Small intestine (tissue), 7 donors: ENCODE results near the gene MTHFD1L. TPM values are rescaled to one million over a fixed set of nuclear protein-coding genes. Genes with fewer than 3 reads are reported as not detected.
"Not testable (repeated sequence)": the region's sequence is repeated elsewhere in the genome, so short reads cannot be mapped to it uniquely, and the experiment has no call there.

ENCODE experiments used
- DNase-seq, 2 donors: peaks; one replicate each; pipeline versions ENCODE4 v3.0.0 to v3.0.0-alpha.2; 2013
- FAIRE-seq: peaks from 2 replicates; lab custom pipeline; 2012; peaks lifted over from hg19 to GRCh38; lab: Jason Lieb, UNC
- H3K27ac ChIP-seq, 3 donors: one replicate each; pipeline ENCODE4 v1.5.1; 2013; ENCODE audit warnings: low read length in 2 of 3, mild to moderate bottlenecking in 2 of 3, control low read depth in 1 of 3, inconsistent platforms in 1 of 3, low read depth in 1 of 3, moderate library complexity in 1 of 3
- H3K27me3 ChIP-seq, 3 donors: one replicate each; pipeline ENCODE4 v1.6.1; 2013; ENCODE audit warnings: low read length in 3 of 3, inconsistent platforms in 1 of 3; ENCODE audit not compliant: control insufficient read depth in 3 of 3, insufficient read depth in 3 of 3
- H3K36me3 ChIP-seq, 3 donors: one replicate each; pipeline ENCODE4 v1.6.1; 2013; ENCODE audit warnings: low read length in 3 of 3, inconsistent platforms in 1 of 3, low read depth in 1 of 3, mild to moderate bottlenecking in 1 of 3, moderate library complexity in 1 of 3; ENCODE audit not compliant: control insufficient read depth in 3 of 3, insufficient read depth in 2 of 3
- H3K4me1 ChIP-seq, 3 donors: one replicate each; pipeline ENCODE4 v1.6.1; 2013; ENCODE audit warnings: low read length in 2 of 3, inconsistent platforms in 1 of 3, low read depth in 1 of 3, mild to moderate bottlenecking in 1 of 3, moderate library complexity in 1 of 3; ENCODE audit not compliant: control insufficient read depth in 3 of 3, insufficient read depth in 2 of 3
- H3K4me3 ChIP-seq, 3 donors: one replicate each; pipeline ENCODE4 v1.5.1; 2013; ENCODE audit warnings: low read length in 3 of 3, control low read depth in 1 of 3, inconsistent platforms in 1 of 3, low read depth in 1 of 3, mild to moderate bottlenecking in 1 of 3, moderate library complexity in 1 of 3
- H3K9me3 ChIP-seq, 2 donors: one replicate each; pipeline ENCODE4 v1.6.1; 2013; ENCODE audit warnings: low read depth in 1 of 2, low read length in 1 of 2; ENCODE audit not compliant: control insufficient read depth in 2 of 2, insufficient read depth in 1 of 2
- WGBS, 3 donors: extraction: QIAGEN DNeasy Blood & Tissue Kit; methylation state at CpG; one replicate each; pipeline ENCODE4 v1.1.7; 2013; 5-methylcytosine and 5-hydroxymethylcytosine counted together
- polyA plus RNA-seq, 4 donors: library from polyadenylated mRNA; stranded (reverse) in 3 of 4; unstranded in 1 of 4; fragments of 200-250 nt in 3 of 4; fragments of 120-200 nt in 1 of 4; gene quantifications; one replicate each; pipeline versions ENCODE4 v1.2.1 to v1.2.3, GENCODE V29; 2013
- donor health status: healthy with polysubstance abuse.
- donor health status: control.
- donor health status: control.
- donor health status: Bipolar disorder and iron deficiency.
- donor health status: healthy.

Gene MTHFD1L
- polyA plus RNA-seq, 4 donors, result 0.89 to 14.2 (median 4.7) TPM

DNA sequence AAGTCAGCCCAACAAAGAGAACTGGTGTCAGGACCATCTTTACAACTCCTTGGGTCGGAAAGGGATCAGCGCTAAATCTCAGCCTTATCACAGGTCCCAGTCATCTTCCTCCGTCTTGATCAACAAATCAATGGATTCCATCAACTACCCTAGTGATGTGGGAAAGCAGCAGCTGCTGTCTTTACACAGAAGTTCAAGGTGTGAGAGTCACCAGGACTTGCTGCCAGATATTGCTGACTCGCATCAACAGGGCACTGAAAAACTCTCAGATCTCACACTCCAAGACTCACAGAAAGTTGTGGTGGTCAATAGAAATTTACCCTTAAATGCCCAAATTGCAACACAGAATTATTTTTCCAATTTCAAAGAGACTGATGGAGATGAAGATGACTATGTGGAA lies 25.3 kb upstream of the MTHFD1L start:
- 93 to 96% (median 93%) methylated on average over 4 of the region's 4 CpGs for WGBS, 3 donors

DNA sequence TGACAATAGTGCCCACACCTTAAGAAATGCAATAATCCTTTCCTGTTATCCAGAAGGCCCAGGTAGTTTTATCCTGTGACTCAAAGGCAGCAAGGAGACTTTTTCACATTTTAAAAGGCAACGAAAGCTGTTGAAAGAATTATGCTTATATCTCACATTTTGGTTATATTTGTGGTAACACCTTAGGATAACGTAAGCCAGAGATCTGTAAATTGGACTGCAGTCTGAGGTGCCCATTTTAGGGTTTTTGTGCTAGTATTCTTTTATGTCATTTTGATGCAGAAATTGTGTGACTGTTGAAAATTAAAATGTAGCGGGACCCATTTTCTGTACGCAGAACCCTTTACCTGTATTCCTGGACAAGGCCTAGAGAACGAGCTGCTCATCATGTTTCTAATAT lies 24.3 kb upstream of the MTHFD1L start:
- Histone ChIP-seq H3K4me3 (no peak overlapping the region), H3K9me3 (no peaks in the 10 kb centered on the region), H3K4me1 (no peaks in the 10 kb centered on the region), H3K27ac (no peak overlapping the region), H3K36me3 (peaks cover 0 to 4% (median 3%) of the 10 kb centered on the region in 3 donors), H3K27me3 (no peaks in the 10 kb centered on the region)
- no peak for FAIRE-seq
- WGBS, 3 donors, result 93 to 97% (median 97%) methylated on average over 5 of the region's 5 CpGs
- DNase-seq, result no peak

More for the DNA sequence above, 25.3 kb upstream of the MTHFD1L start:
- DNase-seq, result no peak
- no peaks in the 10 kb centered on the region for H3K4me1 ChIP-seq
- H3K4me3 ChIP-seq, result no peak overlapping the region
- H3K36me3 ChIP-seq, result peaks cover 0 to 4% (median 3%) of the 10 kb centered on the region in 3 donors
- no peaks in the 10 kb centered on the region for H3K9me3 ChIP-seq
- no peak overlapping the region for H3K27ac ChIP-seq
- no peaks in the 10 kb centered on the region for H3K27me3 ChIP-seq
- no peak for FAIRE-seq

DNA sequence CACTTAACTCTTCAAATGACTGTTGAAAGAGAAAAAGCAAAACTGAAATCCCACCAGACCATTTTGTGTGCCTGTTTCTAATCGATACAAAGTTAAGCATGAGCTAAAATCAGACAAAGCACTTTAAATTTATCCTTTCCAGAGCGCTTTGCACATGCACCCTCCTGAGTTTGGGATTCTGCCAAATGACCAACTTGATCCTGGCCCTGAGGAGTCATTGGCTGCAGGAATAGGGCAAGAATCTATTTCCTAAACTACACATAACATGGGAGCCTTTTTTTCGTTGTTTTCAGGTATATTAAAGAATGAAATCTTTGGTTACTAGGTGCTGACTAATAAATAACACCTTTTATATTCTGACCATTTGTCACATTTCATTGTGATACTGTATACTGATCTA lies 23.8 kb upstream of the MTHFD1L start:
- Histone ChIP-seq H3K36me3 (peaks cover 0 to 4% (median 3%) of the 10 kb centered on the region in 3 donors), H3K9me3 (no peaks in the 10 kb centered on the region), H3K4me1 (no peaks in the 10 kb centered on the region), H3K27me3 (no peaks in the 10 kb centered on the region), H3K27ac (no peak overlapping the region), H3K4me3 (no peak overlapping the region)
- FAIRE-seq, result no peak
- no peak for DNase-seq
- 67 to 81% (median 68%) methylated on average over 3 of the region's 3 CpGs for WGBS, 3 donors

DNA sequence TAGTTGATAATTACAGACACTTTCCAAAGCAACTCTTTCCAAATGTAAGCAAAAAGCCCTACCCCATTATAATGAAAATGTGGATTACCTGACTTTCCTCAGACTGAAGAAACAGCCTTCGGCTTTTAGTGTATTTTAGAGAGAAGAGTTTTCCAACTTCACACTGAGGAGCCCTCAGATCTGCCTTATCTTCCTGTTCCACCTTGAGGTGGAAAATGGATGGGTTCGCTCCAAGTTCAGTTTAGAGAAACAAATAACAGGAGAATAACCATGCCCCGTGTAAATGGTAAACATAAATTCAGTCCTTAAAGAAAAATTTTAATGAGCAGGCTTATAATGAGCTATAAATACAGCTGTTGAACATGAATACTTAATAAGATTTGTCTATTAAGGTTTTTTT lies 21.1 kb upstream of the MTHFD1L start:
- no peaks in the 10 kb centered on the region for H3K4me1 ChIP-seq
- DNase-seq (no peak), FAIRE-seq (no peak)
- H3K4me3 ChIP-seq, result no peak overlapping the region
- H3K27me3 ChIP-seq, result no peaks in the 10 kb centered on the region
- WGBS, 3 donors, result 86 to 93% (median 87%) methylated on average over 3 of the region's 3 CpGs
- H3K36me3 ChIP-seq, result peaks cover 0 to 4% (median 3%) of the 10 kb centered on the region in 3 donors
- no peaks in the 10 kb centered on the region for H3K9me3 ChIP-seq
- no peak overlapping the region for H3K27ac ChIP-seq

DNA sequence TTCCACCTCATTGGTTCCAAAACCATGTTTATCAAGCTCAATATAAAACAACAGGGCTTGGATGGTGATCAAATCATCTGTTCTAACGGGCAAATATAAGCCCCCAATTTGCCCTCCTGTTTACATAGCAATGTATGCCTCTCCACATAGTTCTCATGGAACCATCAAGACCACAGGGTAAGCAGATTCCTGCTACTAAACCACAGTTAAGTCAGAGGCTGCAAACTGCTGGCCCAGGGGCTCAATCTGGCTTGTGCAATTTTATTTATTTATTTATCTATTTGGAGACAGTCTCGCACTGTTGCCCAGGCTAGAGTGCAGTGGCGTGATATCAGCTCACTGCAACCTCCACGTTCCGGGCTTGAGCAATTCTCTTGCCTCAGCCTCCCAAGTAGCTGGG lies 18.9 kb upstream of the MTHFD1L start:
- WGBS, 3 donors, result 87 to 94% (median 92%) methylated on average over 5 of the region's 5 CpGs
- Histone ChIP-seq H3K27me3 (no peaks in the 10 kb centered on the region), H3K27ac (no peak overlapping the region), H3K4me1 (no peaks in the 10 kb centered on the region), H3K9me3 (no peaks in the 10 kb centered on the region), H3K36me3 (no peaks in the 10 kb centered on the region), H3K4me3 (no peak overlapping the region)
- DNase-seq (no peak), FAIRE-seq (no peak)

DNA sequence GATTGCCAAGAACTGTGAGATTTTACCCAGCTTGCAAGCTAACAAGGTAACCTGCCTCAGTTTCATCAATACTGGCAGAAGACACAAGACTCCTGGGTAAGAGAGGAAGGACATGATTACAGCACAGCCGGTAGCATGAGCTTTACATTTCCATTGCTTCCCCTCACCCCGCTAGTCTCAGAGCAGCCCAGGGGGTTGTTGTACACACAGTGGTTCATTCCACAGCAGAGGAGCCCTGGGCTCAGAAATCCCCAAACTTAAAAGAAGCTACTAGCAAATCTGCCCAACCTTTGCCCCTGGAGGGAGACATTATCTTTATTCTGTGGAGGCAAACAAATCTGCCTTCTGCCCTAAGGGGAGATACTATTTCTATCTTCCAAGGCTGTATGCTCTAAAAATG lies 17.1 kb upstream of the MTHFD1L start:
- H3K27me3 ChIP-seq, result no peaks in the 10 kb centered on the region
- FAIRE-seq (no peak), DNase-seq (no peak)
- H3K9me3 ChIP-seq, result no peaks in the 10 kb centered on the region
- H3K4me1 ChIP-seq, result no peaks in the 10 kb centered on the region
- no peak overlapping the region for H3K27ac ChIP-seq
- 75 to 81% (median 81%) methylated on average over 2 of the region's 2 CpGs for WGBS, 3 donors
- H3K4me3 ChIP-seq, result no peak overlapping the region
- H3K36me3 ChIP-seq, result no peaks in the 10 kb centered on the region

DNA sequence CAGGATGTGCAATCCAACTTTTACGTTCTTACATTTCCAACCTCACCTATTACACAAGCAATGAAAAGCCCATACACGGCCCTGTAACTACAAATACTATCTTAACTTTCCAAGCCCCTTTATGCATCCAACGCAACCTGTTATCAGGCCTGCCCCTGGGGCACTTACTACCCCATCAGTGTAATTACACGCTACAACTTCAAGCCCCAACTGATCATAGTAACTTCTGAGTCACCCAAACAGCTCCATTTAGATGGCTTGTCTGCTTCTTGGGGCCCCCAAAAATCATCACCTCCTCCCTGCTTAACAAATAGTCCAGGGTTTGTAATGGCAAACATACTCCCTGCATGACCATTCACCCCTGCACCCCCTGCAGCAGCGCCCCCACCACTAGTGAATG lies 11.1 kb upstream of the MTHFD1L start:
- WGBS, 3 donors, result 91 to 93% (median 91%) methylated on average over 5 of the region's 5 CpGs
- not testable (repeated sequence) for H3K27ac ChIP-seq, FAIRE-seq, H3K4me1 ChIP-seq, DNase-seq, H3K27me3 ChIP-seq, H3K4me3 ChIP-seq, H3K9me3 ChIP-seq, H3K36me3 ChIP-seq

DNA sequence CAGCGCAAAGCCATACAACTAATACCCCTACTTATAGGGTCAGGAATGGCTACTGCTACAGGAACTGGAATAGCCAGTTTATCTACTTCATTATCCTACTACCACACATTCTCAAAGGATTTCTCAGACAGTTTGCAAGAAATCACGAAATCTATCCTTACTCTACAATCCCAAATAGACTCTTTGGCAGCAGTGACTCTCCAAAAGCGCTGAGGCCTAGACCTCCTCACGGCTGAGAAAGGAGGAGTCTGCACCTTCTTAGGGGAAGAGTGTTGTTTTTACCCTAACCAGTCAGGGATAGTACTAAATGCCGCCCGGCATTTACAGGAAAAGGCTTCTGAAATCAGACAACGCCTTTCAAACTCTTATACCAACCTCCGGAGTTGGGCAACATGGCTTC lies 10.3 kb upstream of the MTHFD1L start:
- not testable (repeated sequence) for H3K4me3 ChIP-seq, DNase-seq, H3K27ac ChIP-seq, H3K9me3 ChIP-seq, FAIRE-seq, H3K4me1 ChIP-seq, H3K36me3 ChIP-seq, H3K27me3 ChIP-seq
- WGBS, 3 donors, result 94 to 97% (median 95%) methylated on average over 8 of the region's 8 CpGs
